ENCODE data around the gene STAT1.

STAT1 gene

GRCh38 chr2:191032588-191033429, 18.8 kb upstream of the STAT1 start:
- no peak for DNase-seq (ENCODE audit: low read depth in 1 of 2, low spot score in 1 of 2)

DNA sequence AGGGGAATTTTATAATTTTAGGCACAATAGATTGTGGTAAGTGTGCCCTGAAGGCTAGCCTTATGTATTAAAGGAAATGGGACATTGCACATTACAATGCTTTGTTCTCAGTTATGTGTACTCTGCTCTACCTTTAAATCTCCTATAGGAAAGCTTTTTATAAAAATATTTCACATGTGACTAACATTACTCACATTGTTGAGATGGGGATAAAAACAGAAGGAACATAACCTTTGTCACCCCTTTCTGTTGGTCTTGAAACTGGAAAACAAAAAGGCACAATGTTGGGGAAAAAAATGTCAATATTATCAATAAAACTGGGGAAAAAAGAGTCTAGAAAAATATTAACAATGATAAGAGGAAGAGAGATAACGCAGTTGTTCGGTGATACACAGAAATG, 17.3 kb upstream of the STAT1 start:
- DNase-seq (ENCODE audit: low read depth in 1 of 2, low spot score in 1 of 2) = no peak

- DNase-seq (ENCODE audit: low read depth in 1 of 2, low spot score in 1 of 2) = no peak
Measured at GRCh38 chr2:191030521-191031154, 16.7 kb upstream of the STAT1 start.

DNA sequence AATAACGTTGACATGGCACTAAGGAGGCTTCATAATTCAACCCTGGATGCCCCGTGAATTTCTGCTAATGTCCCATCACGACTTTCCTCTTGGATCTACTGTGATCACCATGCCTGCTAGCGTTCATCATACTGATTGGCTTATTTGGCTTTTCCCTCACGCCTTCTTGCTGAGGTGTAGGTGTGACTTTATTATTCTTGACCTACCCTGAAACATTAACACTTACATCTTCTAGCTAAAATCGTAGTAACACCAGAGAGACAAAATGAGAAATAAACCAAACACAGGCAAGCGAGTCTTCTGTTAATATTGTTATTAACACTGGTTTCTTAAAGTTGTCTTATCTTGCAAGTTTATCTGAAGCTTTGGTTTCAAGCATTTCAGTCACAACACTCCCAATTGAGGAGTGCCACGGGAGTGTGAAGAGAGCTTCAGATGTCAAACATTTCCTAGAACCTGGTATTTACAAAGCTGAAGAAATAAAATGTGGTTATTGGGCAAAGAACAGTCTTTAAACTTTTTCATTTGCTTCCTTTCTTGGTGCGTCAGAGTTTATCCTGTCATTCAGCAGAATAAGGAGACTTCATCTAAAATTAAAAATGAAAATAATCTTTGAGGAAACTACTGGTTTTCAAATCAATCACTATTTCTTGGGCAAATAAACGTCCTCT, 15.4 kb upstream of the STAT1 start:
- DNase-seq (ENCODE audit: low read depth in 1 of 2, low spot score in 1 of 2) = no peak

- DNase-seq (ENCODE audit: low read depth in 1 of 2, low spot score in 1 of 2) = no peak
Measured at GRCh38 chr2:191026377-191026776, 12.4 kb upstream of the STAT1 start.

- DNase-seq (ENCODE audit: low read depth in 1 of 2, low spot score in 1 of 2) = no peak
Measured at GRCh38 chr2:191025135-191025534, 11.2 kb upstream of the STAT1 start.

DNA sequence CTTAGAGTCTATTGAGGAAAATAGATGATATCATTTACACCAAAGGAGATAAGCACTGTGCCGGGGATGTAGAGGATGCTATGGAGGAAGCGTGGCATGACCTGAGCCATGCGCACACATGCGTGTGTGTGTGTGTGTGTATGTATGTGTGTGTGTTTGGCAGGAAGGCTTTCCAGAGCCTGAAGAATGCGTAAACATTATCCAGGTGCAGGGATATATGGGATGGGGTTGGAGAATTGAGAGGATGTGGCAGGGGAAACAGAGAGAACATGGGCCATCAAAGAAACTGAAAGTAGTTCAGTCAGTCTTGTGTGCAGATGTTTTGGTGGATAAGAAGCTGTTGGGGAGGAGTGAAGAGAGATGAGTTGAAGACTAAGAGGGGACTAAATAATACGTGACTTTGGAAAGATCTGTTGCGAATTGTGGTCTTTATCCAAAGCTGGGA, 9.3 kb upstream of the STAT1 start:
- DNase-seq (ENCODE audit: low read depth in 1 of 2, low spot score in 1 of 2) = no peak

GRCh38 chr2:191020742-191021381, 6.9 kb upstream of the STAT1 start:
- DNase-seq (ENCODE audit: low read depth in 1 of 2, low spot score in 1 of 2) = no peak

- peak; percentile 90 to 94 for DNase-seq (ENCODE audit: low read depth in 1 of 2, low spot score in 1 of 2)
Measured at GRCh38 chr2:191020221-191020741, 6.3 kb upstream of the STAT1 start.

GRCh38 chr2:191019376-191019775, 5.4 kb upstream of the STAT1 start:
- no peak for DNase-seq (ENCODE audit: low read depth in 1 of 2, low spot score in 1 of 2)

- DNase-seq (ENCODE audit: low read depth in 1 of 2, low spot score in 1 of 2) = no peak
Measured at GRCh38 chr2:191018643-191019119, 4.7 kb upstream of the STAT1 start.

- DNase-seq (ENCODE audit: low read depth in 1 of 2, low spot score in 1 of 2) = no peak
Measured at GRCh38 chr2:191018048-191018447, 4.1 kb upstream of the STAT1 start.

- no peak for DNase-seq (ENCODE audit: low read depth in 1 of 2, low spot score in 1 of 2)
Measured at GRCh38 chr2:191015831-191016230, 1.9 kb upstream of the STAT1 start.

DNA sequence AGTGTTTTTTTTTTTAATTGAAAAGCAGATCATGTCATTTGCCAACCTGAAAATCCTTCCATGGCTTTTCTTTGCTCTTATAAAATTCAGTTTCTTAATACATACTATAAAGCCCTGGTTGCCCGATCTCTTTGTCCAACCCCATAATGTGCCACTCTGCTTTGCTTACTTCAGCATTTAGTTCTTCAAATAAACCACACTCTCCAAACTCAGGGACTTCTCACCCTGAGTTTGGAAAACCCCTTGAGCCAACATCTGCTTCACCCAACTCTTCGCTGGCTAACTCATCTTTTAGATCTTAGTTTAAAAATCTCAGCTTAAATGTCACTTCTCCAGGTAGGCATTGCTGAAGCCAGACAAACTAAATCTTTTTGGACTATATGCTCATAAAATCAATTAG, 1.3 kb upstream of the STAT1 start:
- no peak for DNase-seq (ENCODE audit: low read depth in 1 of 2, low spot score in 1 of 2)

DNA sequence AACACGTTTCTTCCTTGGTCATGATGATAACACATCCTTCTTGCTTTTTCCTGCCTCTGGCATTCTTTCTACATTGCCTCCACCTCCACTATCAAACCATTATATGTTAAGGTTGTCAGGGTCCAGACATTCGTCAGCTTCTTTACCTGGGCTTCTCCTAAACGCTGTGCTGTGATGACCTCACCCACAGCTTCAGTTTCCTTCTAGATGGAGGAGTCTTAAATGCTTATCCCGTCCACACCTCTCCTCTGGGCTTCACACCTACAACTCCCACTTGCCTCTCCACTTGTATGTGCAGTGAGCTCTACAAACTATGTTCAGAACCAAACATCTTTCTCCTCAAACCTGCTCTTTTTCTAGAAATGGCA, 666 bp upstream of the STAT1 start:
- DNase-seq (ENCODE audit: low read depth in 1 of 2, low spot score in 1 of 2) = no peak

DNA sequence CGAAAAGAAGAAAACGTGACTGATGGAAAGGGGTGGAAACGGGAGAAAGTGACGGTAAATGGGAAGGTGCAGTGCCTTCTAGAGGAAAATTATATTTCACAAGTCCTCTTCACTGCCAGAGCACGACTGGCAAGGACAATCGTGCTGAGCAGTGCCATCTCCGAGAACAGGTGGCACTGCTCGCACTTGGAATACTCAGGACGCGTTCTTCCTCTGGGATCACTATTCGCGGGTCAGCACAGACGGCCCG, 364 bp downstream of the STAT1 start:
- no peak for DNase-seq (ENCODE audit: low read depth in 1 of 2, low spot score in 1 of 2)

DNA sequence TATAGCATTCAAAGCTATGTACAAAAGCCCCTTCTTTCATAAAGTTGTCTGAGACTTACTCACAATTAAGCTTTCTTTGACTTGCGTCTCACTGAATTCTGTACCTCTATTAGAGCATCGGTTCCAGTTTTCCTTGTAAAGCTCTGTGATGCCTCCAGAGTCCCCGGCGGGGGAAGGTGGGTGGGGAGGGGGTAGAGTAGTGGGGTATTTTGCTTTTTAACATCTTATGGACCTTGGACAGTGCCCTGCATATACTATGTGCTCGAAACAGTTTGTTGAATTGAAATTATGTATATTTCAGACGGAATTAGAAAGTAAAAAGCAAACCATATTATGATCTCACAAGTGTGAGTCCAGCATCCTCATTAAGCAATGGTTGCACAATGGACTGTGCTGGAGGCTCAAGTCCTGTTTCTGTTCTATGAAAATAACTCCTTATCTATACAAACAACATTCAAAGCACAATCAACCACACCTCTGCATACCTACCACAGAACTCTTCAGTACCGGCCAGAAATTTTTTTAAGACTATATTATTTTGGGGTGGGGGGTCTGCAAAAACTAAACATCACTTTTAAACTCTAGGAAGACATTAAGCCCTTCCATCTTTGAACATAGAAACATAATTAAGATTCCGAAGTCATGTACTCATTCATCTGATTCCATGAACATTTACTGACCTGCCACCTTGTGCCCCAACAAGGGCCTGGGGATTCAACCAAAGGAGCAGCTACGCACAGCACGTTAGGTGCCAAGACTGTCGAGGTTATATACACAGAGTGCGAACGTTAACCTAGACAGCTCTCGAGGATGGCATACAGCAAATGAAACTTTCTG, 908 bp downstream of the STAT1 start:
- no peak for DNase-seq (ENCODE audit: low read depth in 1 of 2, low spot score in 1 of 2)

DNA sequence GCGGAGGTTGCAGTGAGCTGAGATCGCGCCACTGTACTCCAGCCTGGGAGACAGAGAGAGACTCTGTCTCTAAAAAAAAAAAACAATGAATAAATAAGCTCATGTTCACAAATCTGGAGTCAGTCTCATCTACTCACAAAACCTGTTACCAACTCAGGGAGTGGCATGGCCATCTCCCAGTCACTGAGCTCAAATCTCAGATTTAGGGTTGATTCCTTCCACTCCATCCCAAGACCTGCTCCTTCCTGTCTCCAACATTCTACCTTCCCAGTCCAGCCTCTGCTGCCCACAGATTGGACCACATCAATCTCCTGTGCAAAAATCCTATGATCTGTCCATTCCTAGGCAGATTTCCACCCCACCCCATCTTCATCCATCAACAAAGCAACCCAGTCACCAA, 1.6 kb downstream of the STAT1 start:
- DNase-seq (ENCODE audit: low read depth in 1 of 2, low spot score in 1 of 2) = no peak

DNA sequence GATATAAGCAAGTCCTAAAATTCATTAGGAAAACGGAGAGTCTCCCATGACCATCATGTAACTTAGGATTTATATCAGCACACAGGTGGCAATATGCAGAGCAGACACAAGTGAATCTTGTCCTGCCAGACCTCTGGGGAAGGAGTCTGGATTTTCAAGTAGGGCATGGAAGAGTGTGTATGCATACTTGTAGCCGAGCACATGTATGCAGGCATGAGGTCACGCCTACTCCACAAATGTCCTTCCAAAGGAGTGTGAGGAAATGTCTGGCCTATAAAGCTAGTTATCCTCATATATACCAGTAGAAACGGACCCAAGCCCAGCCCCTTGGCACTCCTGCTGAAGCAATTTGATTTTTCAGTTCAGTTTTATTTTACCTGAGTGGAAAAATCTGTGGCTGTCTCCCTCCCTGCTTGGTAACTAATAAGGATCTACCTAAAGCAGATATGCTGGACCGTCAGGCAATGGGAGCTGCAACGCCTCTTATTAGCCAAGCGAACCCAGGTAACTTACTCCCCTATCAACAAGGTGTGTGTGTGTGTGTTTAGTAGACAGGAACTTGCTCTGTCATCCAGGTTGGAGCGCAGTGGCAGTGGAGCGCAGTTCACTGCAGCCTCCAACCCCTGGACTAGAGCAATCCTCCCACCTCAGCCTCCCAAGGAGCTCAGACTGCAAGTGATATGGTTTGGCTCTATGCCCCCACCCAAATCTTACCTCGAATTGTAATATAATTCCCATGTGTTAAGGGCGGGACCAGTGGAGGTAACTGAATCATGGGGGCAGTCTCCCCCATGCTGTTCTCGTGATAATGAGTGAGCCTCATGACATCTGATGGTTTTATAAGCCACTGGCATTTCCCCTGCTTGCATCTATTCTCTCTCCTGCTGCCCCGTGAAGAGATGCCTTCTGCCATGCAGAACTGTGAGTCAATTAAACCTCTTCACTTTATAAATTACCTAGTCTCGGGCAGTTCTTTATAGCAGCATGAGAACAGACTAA, 2.8 kb downstream of the STAT1 start:
- DNase-seq (ENCODE audit: low read depth in 1 of 2, low spot score in 1 of 2) = no peak

Measured in stimulated activated CD4-positive, alpha-beta T cell treated with anti-CD3 and anti-CD28 coated beads, Interleukin-15, amount 100 ng/mL, for 1 hour (primary cell).